ENCODE results near the gene DTNB.
"Not testable (repeated sequence)": the region's sequence is repeated elsewhere in the genome, so short reads cannot be mapped to it uniquely, and the experiment has no call there.

DTNB gene

DNA sequence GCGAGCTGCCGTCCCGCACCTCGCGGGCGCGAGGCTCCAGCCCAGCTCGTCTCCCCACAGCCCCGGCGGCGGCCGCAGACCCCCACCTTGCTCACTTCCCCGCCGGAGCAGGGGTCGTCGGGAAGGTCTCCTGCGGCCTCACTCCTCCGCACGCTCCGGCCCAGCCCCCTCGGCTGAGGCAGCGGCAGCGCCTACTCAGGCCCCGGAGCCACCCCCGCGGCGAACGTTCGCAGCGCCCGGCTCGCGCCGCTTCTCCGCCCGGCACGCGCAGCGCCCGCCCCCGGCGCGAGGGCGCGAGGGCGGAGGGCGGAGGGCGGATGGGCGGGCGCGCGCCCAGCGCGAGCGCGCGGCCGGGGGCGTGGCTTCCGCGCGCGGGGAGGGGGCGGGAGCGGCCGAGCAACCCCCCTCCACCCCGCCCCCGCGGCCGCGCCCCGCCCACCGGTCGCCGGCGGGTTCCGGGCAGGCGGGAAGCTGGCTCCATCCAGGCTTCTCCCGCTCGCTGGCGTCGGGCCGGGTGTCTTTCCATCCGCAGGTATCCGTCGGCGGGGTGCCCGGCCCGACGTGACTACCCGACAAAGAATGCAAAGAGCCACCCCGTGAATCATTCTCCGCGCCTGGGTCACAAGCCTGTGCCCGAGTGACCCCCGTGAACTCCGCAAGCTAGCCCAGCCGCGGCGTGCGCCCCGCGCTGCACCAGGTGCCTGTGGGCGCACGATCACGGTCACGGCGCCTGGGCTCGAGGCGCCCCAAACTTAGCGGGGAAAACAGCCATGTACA lies at the start of gene DTNB:
Gene DTNB, minus strand, starts transcription at position 278 of the 777 bp plus-strand sequence. CDS start 20,917 bp downstream, outside the sequence.
- peak; percentile 87 for DNase-seq

DNA sequence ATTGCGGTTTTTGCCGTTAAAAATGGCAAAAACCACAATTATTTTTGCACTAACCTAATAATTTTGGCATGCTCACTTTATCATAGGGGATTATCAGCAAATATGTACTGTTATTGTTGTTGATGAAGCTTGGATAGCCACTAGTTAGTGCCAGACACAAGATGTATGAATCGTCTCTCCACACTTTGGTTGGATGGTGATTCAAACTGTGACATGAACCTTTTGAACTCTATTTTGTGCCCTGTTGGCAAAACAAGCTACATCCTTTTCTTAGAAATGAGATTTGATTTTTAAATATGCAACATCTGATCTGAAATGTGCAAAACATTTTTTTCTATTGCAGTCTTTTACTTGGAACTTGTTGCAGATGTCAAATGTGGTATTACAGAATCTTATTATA lies 48.8 kb upstream of the DTNB start:
- DNase-seq, result peak; percentile 22

DNA sequence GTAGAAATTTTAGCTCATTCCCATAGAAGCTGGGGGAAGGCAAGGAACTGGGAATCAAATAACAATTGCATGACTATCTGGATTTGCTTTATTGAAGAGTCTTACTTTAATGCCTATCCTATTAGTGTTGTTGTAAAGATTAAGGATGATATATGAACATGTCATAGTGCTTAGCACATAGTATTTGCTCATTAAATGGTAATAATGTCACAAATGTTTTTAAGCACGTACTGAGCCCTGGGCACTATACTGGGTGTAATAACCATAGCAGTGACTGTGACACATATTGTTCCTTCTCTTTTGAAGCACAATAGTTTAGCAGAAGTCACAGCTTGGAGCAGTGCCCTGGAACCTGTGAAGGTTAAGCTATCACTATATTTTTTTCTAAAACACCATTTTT lies 47.2 kb upstream of the DTNB start:
- no peak for DNase-seq

DNA sequence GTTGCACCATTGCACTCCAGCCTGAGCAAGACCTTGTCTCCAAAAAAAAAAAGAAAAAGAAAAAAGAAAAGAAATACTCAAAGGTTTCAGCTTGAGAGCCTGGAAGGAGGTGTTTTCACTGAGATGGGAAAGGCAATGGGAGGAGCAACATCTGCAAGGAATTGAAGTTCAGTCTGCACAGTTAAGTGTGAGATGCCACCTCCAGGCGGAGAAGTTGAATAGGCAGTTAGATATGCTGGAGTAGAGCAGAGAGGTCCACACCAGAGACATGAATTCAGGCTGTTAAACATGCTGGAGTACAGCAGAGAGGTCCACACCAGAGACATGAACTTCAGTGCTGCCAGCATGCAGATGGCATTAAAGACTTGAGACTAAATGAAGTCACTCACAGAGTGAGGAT lies 41.4 kb upstream of the DTNB start:
- no peak for DNase-seq

DNA sequence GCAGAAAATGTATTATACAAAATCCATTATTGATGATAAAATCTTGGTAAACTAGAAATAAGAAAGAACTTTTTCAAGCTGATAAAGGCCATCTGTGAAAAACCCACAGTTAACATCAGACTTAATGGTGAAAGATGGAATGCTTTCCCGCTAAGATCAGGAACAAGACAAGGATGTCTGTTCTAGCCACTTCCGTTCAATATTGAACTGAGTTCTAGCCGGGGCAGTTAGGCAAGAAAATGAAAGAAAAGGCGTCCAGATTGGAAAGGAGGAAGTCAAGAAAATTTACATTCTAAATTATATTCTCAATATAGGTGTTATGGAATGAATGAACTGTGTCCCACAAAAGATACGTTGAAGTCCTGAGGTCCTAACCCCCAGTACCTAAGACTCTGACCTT lies 39.1 kb upstream of the DTNB start:
- no peak for DNase-seq

DNA sequence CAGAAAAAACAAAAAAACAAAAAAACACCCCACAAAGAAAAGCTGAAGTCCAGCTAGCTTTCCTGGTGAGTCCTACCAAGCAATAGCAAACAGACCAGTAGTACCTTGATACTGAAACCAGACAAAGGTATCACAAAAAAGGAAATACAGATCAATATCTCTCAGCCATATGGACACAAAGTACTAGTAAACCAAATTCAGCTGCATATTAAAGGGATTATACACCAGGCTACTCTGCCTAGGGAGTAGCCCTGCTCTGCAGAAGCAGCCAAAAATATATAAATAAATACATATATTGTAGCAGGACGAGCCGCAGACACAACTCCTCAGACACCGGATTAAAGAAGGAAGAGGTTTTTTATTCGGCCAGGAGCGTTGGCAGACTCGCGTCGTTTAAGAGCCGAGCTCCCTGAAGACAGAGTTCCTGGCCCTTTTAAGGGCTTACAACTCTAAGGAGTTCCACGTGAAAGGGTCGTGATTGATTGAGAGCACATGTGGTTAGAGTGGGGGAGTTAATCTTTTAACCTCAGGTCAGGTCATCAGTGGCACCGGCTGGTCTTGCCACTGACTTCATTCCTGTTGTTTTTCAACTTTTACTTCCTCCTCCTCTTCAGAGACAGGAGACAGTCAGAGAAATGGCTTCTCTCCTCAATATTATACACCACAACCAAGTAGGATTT lies 38.4 kb upstream of the DTNB start:
- DNase-seq, result no peak

DNA sequence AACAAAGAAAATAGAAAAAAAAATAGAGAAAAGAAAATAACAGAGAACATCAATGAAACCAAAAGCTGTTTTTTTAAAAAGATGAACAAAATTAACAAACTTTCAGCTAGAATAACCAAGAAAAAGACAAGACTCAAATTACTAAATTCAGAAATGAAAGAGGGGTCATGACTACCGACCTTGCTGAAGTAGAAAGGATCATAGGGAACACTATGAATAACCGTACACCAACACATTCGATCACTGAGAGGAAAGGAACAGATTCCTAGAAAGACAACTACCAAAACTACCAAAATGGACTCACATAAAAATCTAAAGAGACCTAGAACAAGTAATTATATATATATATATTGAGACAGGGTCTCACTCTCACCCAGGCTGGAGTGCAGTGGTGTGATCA lies 37.4 kb upstream of the DTNB start:
- no peak for DNase-seq

DNA sequence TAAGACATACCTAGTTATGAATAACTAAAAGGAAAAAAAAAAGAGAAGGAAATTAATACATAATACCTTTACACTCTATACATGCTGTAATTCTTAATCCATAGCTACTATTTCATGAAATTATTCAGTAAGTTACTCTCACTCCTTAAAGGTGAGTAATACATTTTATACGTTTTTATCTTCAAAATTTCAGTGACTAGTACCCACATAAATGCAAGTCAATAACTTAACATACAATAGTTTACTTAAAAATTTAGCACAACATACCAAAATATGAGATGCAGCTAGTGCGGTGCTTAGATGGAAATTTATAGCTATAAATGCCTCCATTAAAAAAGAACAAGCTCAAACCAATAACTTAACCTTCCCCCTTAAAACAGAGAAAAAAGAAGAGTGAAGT lies 36.0 kb upstream of the DTNB start:
- DNase-seq, result no peak

DNA sequence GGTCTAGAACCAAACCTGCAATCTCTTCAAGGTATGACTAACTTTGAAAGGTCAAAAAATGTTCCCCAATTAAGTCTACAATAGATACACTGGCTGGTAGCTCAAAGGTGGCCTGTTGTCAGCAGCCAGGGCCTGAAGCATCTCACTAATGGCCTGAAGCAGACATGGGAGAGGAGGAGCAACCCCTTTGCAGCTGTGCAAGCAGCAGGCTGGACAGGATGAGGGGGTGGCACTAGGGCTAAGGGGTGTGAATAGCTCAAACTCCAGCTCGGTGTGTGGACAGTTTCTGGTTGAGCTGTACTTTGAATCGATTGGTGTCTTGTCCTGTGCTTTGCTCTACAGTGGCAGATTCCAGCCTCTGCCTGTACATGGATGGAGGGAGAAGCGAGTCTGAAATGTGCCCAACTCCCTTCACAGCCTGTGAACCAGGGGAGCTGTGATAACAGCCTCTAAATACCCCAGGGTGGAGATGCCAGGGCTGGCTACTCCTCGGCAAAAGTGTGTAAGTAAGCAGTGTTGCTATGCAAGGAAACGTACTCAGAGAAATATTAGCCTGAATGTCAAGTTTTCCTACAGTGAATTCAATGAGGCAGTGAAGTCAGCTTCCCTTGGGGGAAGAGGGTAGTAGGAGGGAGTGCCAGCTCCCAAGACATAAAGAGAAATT lies 34.7 kb upstream of the DTNB start:
- DNase-seq, result no peak

DNA sequence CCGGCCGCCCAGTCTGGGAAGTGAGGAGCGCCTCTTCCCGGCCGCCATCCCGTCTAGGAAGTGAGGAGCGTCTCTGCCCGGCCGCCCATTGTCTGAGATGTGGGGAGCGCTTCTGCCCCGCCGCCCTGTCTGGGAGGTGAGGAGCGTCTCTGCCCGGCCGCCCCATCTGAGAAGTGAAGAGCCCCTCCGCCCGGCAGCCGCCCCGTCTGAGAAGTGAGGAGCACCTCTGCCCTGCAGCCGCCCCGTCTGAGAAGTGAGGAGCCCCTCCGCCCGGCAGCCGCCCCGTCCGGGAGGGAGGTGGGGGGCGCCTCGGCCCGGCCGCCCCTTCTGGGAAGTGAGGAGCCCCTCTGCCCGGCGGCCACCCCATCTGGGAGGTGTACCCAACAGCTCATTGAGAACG lies 32.2 kb upstream of the DTNB start:
- DNase-seq, result not testable (repeated sequence)

DNA sequence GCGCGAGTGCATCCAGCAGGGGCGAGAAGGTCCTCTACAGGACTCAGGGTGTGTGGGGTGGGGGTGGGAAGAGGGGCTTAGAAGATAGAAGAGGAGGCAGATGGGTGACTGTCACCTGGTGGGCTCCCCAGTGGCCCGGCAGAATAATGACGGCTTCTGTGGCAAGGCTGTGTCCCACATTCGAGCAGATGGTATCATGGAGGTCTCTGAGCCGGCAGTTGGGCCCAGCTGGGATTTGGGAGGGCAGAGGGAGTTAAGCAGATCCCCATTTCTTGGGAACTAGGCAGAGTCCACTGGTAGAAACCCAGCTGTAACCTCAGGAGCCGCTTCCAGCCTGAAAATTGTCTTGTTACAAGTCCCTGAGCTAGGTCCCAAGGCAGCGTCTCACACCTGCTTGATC lies 28.4 kb upstream of the DTNB start:
- DNase-seq, result no peak

DNA sequence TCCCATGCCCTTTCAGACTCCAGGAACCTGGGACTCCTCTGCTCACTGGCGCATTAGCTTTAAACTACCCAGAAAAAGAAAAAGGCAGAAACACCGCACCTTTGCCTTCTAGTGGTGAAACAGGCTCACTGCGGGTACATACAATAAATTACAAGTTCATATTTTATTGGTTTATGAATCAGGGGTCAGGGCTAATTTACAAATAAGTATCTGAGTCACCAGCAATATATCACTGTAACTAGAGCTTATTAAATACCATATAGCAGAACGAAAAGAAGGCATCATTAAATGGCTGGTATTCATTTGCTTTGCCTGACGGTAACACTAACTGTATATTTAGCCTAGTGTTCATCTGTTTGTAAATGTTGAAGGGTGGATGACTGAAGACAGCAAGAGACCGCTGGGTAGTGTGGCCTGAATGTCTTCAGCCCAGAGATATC lies 26.9 kb upstream of the DTNB start:
- DNase-seq, result peak; percentile 54

DNA sequence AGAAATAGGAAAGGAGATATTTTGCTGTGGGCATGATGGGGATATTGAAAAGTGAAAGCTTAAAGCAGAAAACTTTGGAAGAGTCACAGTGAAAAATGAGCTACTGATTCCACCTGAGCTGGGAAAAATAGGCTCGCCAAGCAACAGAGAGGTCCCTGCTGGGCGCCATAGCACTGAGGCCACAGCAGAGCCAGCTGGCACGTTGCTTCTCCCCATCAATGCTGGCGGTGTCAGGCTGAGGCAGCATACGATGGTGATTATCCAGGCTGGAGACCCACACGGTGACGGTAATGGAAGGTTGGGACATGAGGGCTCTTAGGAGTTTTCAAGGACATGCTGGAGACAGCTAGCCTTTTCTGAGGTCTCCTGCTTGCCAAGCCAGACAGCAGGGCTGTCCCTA lies 25.8 kb upstream of the DTNB start:
- DNase-seq, result no peak

DNA sequence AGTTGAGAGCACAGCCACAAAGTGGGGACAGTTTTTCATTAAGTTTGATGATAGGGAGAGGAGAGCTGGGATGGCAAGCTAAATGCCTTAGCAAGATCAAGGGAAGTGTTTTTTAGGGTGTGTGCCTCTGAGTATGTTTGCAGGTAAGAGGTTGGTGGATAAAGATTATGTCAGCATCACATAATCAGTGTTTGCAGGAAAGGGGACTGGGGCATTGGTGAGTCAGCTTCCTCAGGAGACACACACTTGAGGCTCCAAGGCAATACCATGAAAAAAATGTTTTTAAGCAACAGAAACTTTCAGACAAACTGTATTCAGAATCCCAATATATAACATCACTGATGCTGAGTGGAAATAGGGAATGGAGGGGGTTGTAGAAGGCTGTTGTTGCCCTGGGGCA lies 25.4 kb upstream of the DTNB start:
- DNase-seq, result peak; percentile 48

DNA sequence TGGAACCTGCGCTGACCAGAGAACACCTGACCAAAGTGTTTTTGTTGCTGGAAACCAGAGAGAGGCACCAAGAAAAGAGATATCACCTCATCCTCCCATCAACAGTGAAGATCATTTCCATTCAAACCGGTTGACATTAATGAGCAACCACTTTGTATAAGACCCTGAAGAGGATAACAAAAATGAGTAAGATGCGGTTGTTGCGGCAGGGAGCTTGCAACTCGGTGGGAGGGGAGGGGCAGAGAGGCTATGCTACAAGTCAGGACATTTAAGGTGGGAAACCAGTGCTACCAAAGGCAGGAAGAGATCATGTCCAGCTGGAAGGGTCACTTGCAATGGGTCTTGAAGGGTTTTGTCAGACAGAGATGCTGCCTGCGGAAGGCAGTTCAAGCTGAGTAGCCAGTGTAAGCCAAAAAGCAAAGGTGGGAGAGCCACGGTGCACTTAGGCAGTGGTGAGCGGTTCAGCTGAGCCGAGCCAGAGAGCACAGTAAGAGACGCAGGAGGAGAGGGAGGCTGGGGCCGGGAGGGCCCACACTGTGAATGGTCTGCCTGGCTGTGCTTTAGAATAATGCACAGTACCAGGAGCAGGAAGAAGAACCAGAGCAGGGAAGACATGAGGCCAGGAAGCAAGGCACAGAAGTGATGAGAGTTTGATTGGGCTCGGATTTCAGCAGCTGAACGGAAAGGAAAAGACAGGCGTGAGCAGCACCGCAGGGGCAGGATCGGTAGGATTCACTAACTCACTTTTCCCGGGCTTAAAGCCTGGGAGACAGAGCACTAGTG lies 24.4 kb upstream of the DTNB start:
- DNase-seq, result no peak

DNA sequence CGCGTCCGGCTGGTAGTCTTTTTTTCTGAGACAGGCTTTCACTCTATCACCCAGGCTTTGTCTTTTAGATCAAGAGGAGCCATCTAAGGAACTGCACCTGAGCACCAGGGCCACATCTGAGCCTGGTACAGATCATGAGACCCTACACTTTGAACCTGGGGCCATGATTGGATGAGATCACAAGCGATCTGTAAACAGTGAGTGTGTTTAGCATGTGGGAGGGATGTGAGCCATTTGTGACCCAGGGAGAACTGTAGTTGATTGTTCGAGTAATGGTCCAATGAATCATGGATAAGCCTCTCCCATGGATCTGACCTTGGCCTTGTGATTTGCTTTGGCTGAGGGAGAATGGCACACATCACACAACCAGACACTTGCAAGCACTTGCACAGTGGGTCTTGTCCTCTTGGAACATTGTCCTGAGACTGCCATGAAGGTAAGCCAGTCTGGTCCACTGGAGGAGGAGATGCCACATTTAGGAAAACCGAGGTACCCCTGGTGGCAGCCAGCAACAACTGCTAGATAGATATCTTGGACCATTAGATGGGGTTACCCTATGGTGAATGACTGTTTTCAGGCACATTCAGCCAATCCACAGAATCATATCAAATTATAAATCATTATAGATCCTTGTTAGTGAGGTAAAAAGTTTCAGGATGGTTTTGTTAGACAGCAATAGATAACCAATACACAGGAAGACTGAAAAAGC lies 19.5 kb upstream of the DTNB start:
- DNase-seq, result no peak

DNA sequence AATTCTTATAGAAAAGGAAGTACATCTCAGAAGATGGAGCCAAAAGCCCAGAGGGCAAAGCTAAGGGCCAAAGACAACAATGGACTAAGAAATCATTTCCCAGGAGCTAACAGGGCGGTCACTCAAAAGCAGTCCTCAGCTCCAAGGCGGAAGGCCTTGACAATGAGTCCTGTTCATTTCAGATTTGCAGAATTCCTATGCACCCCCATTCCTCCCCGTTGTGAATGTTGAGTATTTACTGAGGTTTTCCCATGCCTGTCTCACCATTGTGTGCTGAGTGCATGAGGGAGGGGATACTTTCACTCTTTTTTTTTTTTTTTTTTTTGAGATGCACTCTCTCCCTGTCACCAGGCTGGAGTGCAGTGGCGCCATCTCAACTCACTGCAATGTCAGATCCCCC lies 18.8 kb upstream of the DTNB start:
- no peak for DNase-seq

DNA sequence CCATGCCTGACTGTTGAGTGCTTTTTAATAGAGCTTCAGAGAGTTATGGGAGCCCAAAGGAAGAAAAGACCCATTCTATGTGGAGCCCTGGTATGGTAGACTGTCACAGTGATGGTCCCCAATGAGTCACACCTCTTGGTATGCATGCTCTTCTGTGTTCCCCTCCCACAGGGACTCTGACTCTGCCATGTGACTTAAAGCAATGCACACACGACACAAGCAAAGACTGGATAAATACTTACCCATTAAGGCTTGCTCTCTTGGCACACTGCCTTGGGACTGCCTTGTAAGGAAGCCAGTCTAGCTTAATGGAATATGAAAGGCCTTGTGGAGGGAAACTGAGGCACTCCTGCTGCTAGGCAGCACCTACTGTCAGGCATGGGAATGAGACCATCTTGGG lies 16.7 kb upstream of the DTNB start:
- no peak for DNase-seq

DNA sequence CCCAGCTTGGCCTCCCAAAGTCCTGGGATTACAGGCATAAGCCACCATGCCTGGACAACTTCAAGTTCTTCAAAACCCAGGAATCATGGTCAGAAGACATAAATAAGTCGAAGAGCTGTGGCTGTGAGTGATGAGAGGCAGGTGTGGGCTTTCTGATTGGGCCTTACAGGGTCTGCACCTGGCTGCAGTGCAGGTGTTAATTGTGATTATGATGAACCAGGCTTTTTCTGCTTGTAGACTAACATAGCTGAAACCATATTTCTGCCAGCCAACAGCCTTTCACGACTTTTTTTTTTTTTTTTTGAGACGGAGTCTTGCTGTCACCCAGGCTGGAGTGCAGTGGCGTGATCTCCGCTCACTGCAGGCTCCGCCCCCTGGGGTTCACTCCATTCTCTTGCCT lies 14.9 kb upstream of the DTNB start:
- DNase-seq, result no peak

DNA sequence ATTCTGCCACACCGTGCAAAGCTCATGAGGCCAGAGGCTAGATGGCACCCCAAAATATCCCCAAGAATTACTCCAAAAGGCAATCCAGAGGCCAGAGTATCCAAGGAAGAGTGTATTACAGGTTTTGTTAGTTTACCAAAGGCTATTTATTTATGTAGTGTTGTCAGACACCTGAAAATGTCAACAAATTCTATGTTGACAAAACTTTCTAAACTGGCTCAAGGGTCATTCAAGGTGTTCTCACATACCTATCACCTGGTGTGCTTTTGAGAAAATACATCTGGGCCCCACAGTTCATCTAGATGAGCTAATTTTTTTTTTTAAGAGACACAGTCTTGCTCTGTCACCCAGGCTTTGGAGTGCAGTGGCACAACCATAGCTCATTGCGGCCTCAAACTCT lies 12.4 kb upstream of the DTNB start:
- DNase-seq, result no peak

DNA sequence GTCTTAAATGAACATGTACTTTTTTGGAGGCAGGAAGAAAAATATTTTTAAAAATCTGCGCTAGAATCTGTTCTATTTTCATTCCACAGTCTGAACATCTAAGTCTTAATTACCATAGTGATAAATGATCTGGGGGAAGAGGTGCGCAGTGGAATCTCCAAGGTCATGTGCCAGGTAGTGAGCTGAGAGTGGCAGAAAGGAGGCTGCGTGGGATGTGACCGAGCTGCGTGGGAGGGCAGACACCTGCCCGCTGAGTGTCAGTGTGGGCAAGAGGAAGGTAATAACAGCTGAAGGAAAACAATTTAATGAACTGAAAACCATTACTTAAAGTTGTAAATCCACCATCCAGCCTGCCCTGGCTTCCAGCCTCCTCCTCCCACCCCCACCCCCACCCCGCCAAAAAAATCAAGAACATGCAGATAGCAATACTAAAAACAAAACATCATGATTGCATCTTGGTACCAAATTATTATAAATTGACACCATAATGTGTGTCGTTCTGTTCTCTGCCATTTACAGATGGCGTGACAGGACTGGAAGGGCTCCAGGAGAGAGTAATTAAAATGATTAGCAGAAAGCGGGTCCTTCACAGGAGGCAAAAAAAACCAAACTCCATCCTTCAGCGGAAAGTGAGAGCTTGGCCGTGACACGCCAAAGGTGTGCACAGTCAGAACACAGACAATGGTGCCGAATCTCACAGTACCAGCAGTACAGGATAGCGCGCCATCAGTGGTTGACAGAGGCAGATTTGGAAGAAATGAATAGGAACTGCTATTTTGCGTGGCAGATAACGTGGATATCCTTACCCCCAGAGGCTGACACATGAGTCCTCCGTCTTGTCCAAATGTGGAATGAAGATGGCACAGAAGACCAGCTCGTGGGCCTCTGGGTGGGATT lies 11.4 kb upstream of the DTNB start:
- DNase-seq, result no peak

DNA sequence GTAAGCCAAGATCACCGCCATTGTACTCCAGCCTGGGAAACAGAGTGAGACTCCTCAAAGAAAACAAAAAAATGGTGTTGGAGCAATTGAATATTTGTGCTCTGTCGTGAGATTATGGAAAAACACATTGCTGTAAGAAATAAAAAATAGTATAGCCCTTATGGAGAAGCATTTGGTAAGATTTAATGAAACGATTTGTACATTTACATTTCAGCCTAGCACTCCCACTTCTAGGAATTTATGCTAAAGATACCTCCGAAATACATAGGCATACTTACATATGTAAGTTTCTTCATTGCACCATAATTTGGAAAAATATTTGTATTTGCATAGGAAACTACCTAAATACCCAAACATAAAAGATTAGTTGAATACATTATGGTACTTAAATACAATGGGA lies 8.7 kb upstream of the DTNB start:
- DNase-seq, result no peak
